GM19328 (cell line): ENCODE results near the gene POLD2.

Source experiments
- ATAC-seq: cut with Tn5 transposase; IDR thresholded peaks from one replicate; pipeline ENCODE4 v1.9.1; 2021; ENCODE audit warnings: mild to moderate bottlenecking, moderate library complexity; ENCODE audit not compliant: unreplicated experiment

The POLD2 gene

GRCh38 chr7:44152971-44153947, 29.9 kb upstream of the POLD2 start:
- no peak for ATAC-seq

GRCh38 chr7:44151956-44152355, 28.6 kb upstream of the POLD2 start:
- no peak for ATAC-seq

- ATAC-seq, result no peak
Measured at GRCh38 chr7:44150966-44151941, 27.9 kb upstream of the POLD2 start.

GRCh38 chr7:44150466-44150832, 27.1 kb upstream of the POLD2 start:
- ATAC-seq, result no peak

GRCh38 chr7:44149571-44150465, 26.5 kb upstream of the POLD2 start:
- no peak for ATAC-seq

- ATAC-seq, result no peak
Measured at GRCh38 chr7:44148961-44149536, 25.7 kb upstream of the POLD2 start.

- ATAC-seq, result no peak
Measured at GRCh38 chr7:44148166-44148565, 24.8 kb upstream of the POLD2 start.

- ATAC-seq, result no peak
Measured at GRCh38 chr7:44147026-44147991, 24.0 kb upstream of the POLD2 start.

GRCh38 chr7:44145969-44146911, 22.9 kb upstream of the POLD2 start:
- no peak for ATAC-seq

GRCh38 chr7:44145479-44145968, 22.2 kb upstream of the POLD2 start:
- no peak for ATAC-seq

- no peak for ATAC-seq
Measured at GRCh38 chr7:44144968-44145478, 21.7 kb upstream of the POLD2 start.

- no peak for ATAC-seq
Measured at GRCh38 chr7:44144426-44144967, 21.1 kb upstream of the POLD2 start.

GRCh38 chr7:44143646-44144250, 20.4 kb upstream of the POLD2 start:
- no peak for ATAC-seq

- ATAC-seq, result no peak
Measured at GRCh38 chr7:44142028-44142427, 18.7 kb upstream of the POLD2 start.

- no peak for ATAC-seq
Measured at GRCh38 chr7:44141221-44141850, 18.0 kb upstream of the POLD2 start, which contains the start of gene MYL7. Gene MYL7 (minus strand): TSS chr7:44141332. CDS start chr7:44141305, 27 bp downstream.

- ATAC-seq, result no peak
Measured at GRCh38 chr7:44140341-44140740, 17.0 kb upstream of the POLD2 start.
